Nephron (organoid): Measurements from ENCODE around the gene ANKRD63.
A peak's percentile ranks its signal among the peaks of the same experiment; 100 is the strongest.

ENCODE experiments used
- H3K27ac Mint-ChIP-seq, 3 experiments: 2 replicates each; pipeline ENCODE4 v1.8.0; 2020; ENCODE audit warnings: mixed read lengths in 3 of 3, mild to moderate bottlenecking in 2 of 3, moderate library complexity in 1 of 3
- H3K27me3 Mint-ChIP-seq: 2 replicates; pipeline ENCODE4 v1.8.0; 2021; ENCODE audit warnings: low read depth, mild to moderate bottlenecking, moderate library complexity, mixed read lengths
- H3K36me3 Mint-ChIP-seq: 2 replicates; pipeline ENCODE4 v1.8.0; 2020; ENCODE audit warnings: low read depth, mixed read lengths
- H3K4me1 Mint-ChIP-seq: 2 replicates; pipeline ENCODE4 v1.8.0; 2020; ENCODE audit warnings: mixed read lengths
- H3K4me3 Mint-ChIP-seq, 3 experiments: 2 replicates each; pipeline ENCODE4 v1.8.0; 2020; ENCODE audit warnings: mild to moderate bottlenecking in 3 of 3, mixed read lengths in 3 of 3, moderate library complexity in 2 of 3
- H3K9me3 Mint-ChIP-seq: 2 replicates; pipeline ENCODE4 v1.8.0; 2020; ENCODE audit warnings: mixed read lengths
- CTCF ChIP-seq, 3 experiments: fragments of 200-600 bp; sonication (generic); IDR thresholded peaks; one replicate each; pipeline ENCODE4 v1.5.0; 2021; ENCODE audit warnings: antibody characterized with exemption in 3 of 3; ENCODE audit not compliant: unreplicated experiment in 3 of 3

The ANKRD63 gene

GRCh38 chr15:40263024-40263754 is 19.7 kb downstream of the ANKRD63 start:
- H3K9me3 Mint-ChIP-seq: peaks cover 2% of the 10 kb centered on the region

GRCh38 chr15:40259021-40259420 is 23.8 kb downstream of the ANKRD63 start:
- Mint-ChIP-seq H3K4me3 (no peak overlapping the region), H3K27me3 (peaks cover 45% of the 10 kb centered on the region), H3K9me3 (peaks cover 2% of the 10 kb centered on the region), H3K27ac (no peak overlapping the region), H3K36me3 (no peaks in the 10 kb centered on the region), H3K4me1 (peaks cover 17% of the 10 kb centered on the region)
- no peak for TF ChIP-seq CTCF (IDR thresholded peaks at IDR 0.05; ENCODE audit: unreplicated experiment in 3 of 3)

More at GRCh38 chr15:40263024-40263754, 19.7 kb downstream of the ANKRD63 start:
- H3K4me3 Mint-ChIP-seq: no peak overlapping the region
- H3K4me1 Mint-ChIP-seq: peaks cover 32% of the 10 kb centered on the region
- no peak for TF ChIP-seq CTCF (IDR thresholded peaks at IDR 0.05; ENCODE audit: unreplicated experiment in 3 of 3)
- peaks cover 16% of the 10 kb centered on the region for H3K27me3 Mint-ChIP-seq
- H3K36me3 Mint-ChIP-seq: no peaks in the 10 kb centered on the region
- peak overlapping the region in 1 of 3 experiments; percentile 31 for H3K27ac Mint-ChIP-seq

DNA sequence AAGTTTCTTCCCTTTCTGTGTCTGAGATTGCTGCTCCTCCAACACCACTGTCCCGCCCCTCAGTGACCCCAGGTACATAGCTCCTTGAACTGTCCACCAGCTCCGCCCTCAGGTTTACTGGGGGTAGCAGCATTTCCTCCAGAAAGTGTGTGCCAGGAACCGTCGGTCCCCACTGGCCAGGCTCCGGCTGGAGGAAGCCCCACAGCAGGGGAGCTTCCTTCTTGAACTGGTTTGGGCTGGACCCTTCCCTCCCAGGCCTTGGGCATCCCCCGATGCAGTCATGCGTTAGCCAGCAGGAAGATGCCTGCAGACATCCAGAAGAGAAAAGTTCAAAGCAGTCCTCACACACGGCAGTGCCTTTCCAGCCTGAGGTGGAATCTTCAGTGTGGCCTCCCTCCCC is 24.3 kb downstream of the ANKRD63 start:
- Mint-ChIP-seq H3K9me3 (peaks cover 2% of the 10 kb centered on the region), H3K4me1 (peaks cover 20% of the 10 kb centered on the region), H3K27me3 (peaks cover 50% of the 10 kb centered on the region), H3K4me3 (no peak overlapping the region), H3K36me3 (no peaks in the 10 kb centered on the region), H3K27ac (no peak overlapping the region)
- no peak for TF ChIP-seq CTCF (IDR thresholded peaks at IDR 0.05; ENCODE audit: unreplicated experiment in 3 of 3)

- peaks cover 53% of the 10 kb centered on the region for H3K27me3 Mint-ChIP-seq
- H3K36me3 Mint-ChIP-seq: no peaks in the 10 kb centered on the region
- no peak overlapping the region for H3K27ac Mint-ChIP-seq
- H3K4me1 Mint-ChIP-seq: peaks cover 18% of the 10 kb centered on the region
- H3K4me3 Mint-ChIP-seq: no peak overlapping the region
- peaks cover 2% of the 10 kb centered on the region for H3K9me3 Mint-ChIP-seq
- TF ChIP-seq CTCF (IDR thresholded peaks at IDR 0.05; ENCODE audit: unreplicated experiment in 3 of 3): no peak
These were observed 25.0 kb downstream of the ANKRD63 start for GRCh38 chr15:40257656-40258450.

DNA sequence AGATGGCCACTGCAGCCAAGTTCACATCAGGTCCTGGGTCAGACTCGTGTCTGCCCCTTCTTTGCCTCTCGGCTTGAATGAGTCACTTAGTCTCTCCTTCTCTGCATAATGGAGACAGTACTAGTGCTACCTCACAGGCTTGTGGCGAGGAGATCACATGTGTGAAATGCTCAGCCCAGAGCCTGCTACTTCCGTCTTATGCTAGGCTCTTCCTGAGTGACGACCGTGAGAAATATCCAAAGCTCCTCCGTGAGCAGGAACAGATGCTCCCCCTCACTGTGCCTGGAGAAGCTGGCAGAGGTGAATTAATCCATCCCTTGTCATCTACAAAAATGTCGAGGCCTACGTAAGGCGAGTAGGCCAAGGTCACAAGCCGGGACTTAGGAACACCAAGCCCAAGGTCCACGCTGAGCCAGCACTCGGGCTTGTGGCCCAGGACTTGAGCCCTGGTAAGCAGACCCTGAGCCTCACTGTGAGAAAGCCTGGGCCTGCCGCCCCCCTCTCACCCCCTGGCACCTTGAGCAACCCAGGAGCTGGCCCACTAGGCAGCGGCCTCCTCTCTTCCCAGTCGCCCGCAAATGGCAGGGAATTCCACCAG is 26.1 kb downstream of the ANKRD63 start:
- peak overlapping the region in 1 of 3 experiments; percentile 17 for H3K4me3 Mint-ChIP-seq
- H3K9me3 Mint-ChIP-seq: peaks cover 2% of the 10 kb centered on the region
- peaks cover 17% of the 10 kb centered on the region for H3K4me1 Mint-ChIP-seq

More for the DNA sequence above, 26.1 kb downstream of the ANKRD63 start:
- Mint-ChIP-seq H3K36me3 (no peaks in the 10 kb centered on the region), H3K27me3 (peaks cover 60% of the 10 kb centered on the region), H3K27ac (no peak overlapping the region)
- no peak for TF ChIP-seq CTCF (IDR thresholded peaks at IDR 0.05; ENCODE audit: unreplicated experiment in 3 of 3)
